Right lobe of liver (tissue), 6 donors: ENCODE results near the gene RGS6. TPM values are rescaled to one million over a fixed set of nuclear protein-coding genes. Genes with fewer than 3 reads are reported as not detected.

Experiments
- ATAC-seq, 4 donors: fragments of 200-7000 bp; cut with Tn5 transposase; one replicate each; pipeline ENCODE4 v1.9.1; 2020; ENCODE audit warnings: mild to moderate bottlenecking in 4 of 4, moderate library complexity in 4 of 4
- DNase-seq, 3 donors: peaks; one replicate each; pipeline ENCODE4 v3.0.0-alpha.2; 2020
- H3K27ac ChIP-seq, 3 donors: fragments of 200-600 bp; one replicate each; pipeline ENCODE4 v1.8.0; 2022
- H3K27me3 ChIP-seq, 2 donors: fragments of 200-600 bp; one replicate each; pipeline ENCODE4 v1.8.0; 2022
- H3K36me3 ChIP-seq, 4 donors: fragments of 200-600 bp; sonication (generic) in 1 of 4; one replicate each; pipeline versions ENCODE4 v1.5.1 to v1.8.0; 2017 to 2022; ENCODE audit warnings: control low read depth in 1 of 4
- H3K4me1 ChIP-seq, 4 donors: fragments of 200-600 bp; sonication (generic) in 1 of 4; one replicate each; pipeline versions ENCODE4 v1.5.1 to v1.8.0; 2017 to 2022; ENCODE audit warnings: control low read depth in 1 of 4
- H3K4me3 ChIP-seq, 3 donors: fragments of 200-600 bp; one replicate each; pipeline ENCODE4 v1.8.0; 2022
- H3K9me3 ChIP-seq, 4 donors: fragments of 200-600 bp; sonication (generic) in 1 of 4; one replicate each; pipeline versions ENCODE4 v1.5.1 to v1.8.0; 2017 to 2022; ENCODE audit warnings: control low read depth in 1 of 4
- CTCF ChIP-seq, 4 donors: fragments of 200-600 bp in 3 of 4; fragments of 450-650 bp in 1 of 4; IDR thresholded peaks; one replicate each; pipeline versions ENCODE4 v1.5.1 to v1.8.0; 2016 to 2022; ENCODE audit warnings: antibody characterized with exemption in 4 of 4, mild to moderate bottlenecking in 2 of 4
- POLR2A ChIP-seq: fragments of 450-650 bp; IDR thresholded peaks from one replicate; pipeline ENCODE4 v1.6.1; 2017; ENCODE audit warnings: antibody characterized with exemption, mild to moderate bottlenecking
- WGBS: methylation state at CpG from one replicate; pipeline ENCODE4 v1.1.6; 2018; ENCODE audit warnings: low coverage, low lambda C conversion rate; ENCODE audit not compliant: insufficient coverage; ENCODE audit errors: missing lambda C conversion rate; 5-methylcytosine and 5-hydroxymethylcytosine counted together
- intact Hi-C, 2 donors: fragments of 100-400 bp; cut with DNase I; formaldehyde crosslinking; loops; one replicate each; pipeline versions ENCODE4 v1.11.2 to v1.14.1; 2022
- total RNA-seq, 6 experiments: library from RNA; depleted of rRNA in 2 of 6; stranded (reverse); fragments of >200 nt in 2 of 6; fragmentation: NEBNext Ultra II Directional in 3 of 6; extraction: Animal tissue kit (Norgen Biotek cat#: 25700) in 3 of 6; gene quantifications; one replicate each; pipeline versions ENCODE4 v1.1.0 to v1.2.4, GENCODE V29; 2016 to 2023
- donor health status: DM: no; HTN: yes; CAD: no.
- donor health status: DM: no; HTN: no; CAD: no.
- donor health status: DM: no; HTN: no; CAD: no.
- donor health status: DM: no; HTN: yes; CAD: no.
- donor health status: DM: no; HTN: yes; CAD: no.

Gene RGS6
- total RNA-seq, 6 experiments from 2014 or later = 0.07 TPM; not detected in 5

GRCh38 chr14:72045271-72045670 lies 113.0 kb downstream of the RGS6 start:
- no peaks in the 10 kb centered on the region for H3K9me3 ChIP-seq
- H3K27ac ChIP-seq = no peak overlapping the region
- ATAC-seq = no peak
- TF ChIP-seq CTCF (IDR thresholded peaks at IDR 0.05) (no peak), POLR2A (no peak)
- 50% methylated on average over 2 of the region's 2 CpGs for WGBS
- H3K27me3 ChIP-seq = no peaks in the 10 kb centered on the region
- intact Hi-C loops = no loop called here
- DNase-seq = no peak
- H3K4me1 ChIP-seq = no peaks in the 10 kb centered on the region
- no peak overlapping the region for H3K4me3 ChIP-seq
- H3K36me3 ChIP-seq = no peaks in the 10 kb centered on the region

- intact Hi-C loops = no loop called here
- no peaks in the 10 kb centered on the region for H3K9me3 ChIP-seq
- no peak overlapping the region for H3K27ac ChIP-seq
- WGBS = 51% methylated on average over 7 of the region's 7 CpGs
- H3K27me3 ChIP-seq = no peaks in the 10 kb centered on the region
- H3K4me1 ChIP-seq = no peaks in the 10 kb centered on the region
- H3K4me3 ChIP-seq = no peak overlapping the region
- TF ChIP-seq CTCF (IDR thresholded peaks at IDR 0.05) = no peak
- TF ChIP-seq POLR2A = no peak
- no peaks in the 10 kb centered on the region for H3K36me3 ChIP-seq
- no peak for ATAC-seq
- DNase-seq = no peak
These were observed 113.7 kb downstream of the RGS6 start for GRCh38 chr14:72045885-72046284.

GRCh38 chr14:72049462-72049861 lies 117.2 kb downstream of the RGS6 start:
- no peak overlapping the region for H3K4me3 ChIP-seq
- no peak for DNase-seq
- intact Hi-C loops = no loop called here
- no peak overlapping the region for H3K27ac ChIP-seq
- TF ChIP-seq CTCF (IDR thresholded peaks at IDR 0.05) = no peak
- no peak for TF ChIP-seq POLR2A
- ATAC-seq = no peak
- no peaks in the 10 kb centered on the region for H3K9me3 ChIP-seq
- no peaks in the 10 kb centered on the region for H3K36me3 ChIP-seq
- 20% methylated on average over 1 of the region's 1 CpG for WGBS
- H3K27me3 ChIP-seq = no peaks in the 10 kb centered on the region
- no peaks in the 10 kb centered on the region for H3K4me1 ChIP-seq

DNA sequence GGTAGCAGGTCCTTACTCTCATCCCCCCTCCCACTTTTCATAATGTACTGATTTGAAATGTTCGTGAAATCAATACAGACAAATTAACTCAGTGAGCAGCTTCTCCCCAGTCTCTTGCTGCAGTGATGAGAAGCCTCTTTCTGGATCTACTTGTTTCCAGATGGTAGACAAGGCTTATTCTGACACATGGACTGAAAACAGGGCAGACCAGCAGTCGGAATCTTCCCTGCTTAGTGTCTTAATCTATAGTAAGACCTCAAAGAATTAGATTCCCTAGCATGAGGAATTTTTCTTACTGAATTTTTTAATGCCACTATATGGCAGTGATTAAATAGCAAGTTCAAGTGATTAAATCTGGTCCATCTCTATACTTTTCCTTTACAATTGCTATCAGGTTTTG lies 120.1 kb downstream of the RGS6 start:
- TF ChIP-seq CTCF (IDR thresholded peaks at IDR 0.05) (no peak), POLR2A (no peak)

GRCh38 chr14:72053651-72054050 lies 121.4 kb downstream of the RGS6 start:
- no peaks in the 10 kb centered on the region for H3K9me3 ChIP-seq
- no peaks in the 10 kb centered on the region for H3K27me3 ChIP-seq
- WGBS = 51% methylated on average over 3 of the region's 3 CpGs
- DNase-seq (no peak), ATAC-seq (no peak)
- no peak overlapping the region for H3K4me3 ChIP-seq
- intact Hi-C loops = no loop called here
- H3K36me3 ChIP-seq = no peaks in the 10 kb centered on the region
- H3K4me1 ChIP-seq = no peaks in the 10 kb centered on the region
- no peak overlapping the region for H3K27ac ChIP-seq
- no peak for TF ChIP-seq POLR2A

More for the DNA sequence above, 120.1 kb downstream of the RGS6 start:
- ATAC-seq (no peak), DNase-seq (no peak)
- no peak overlapping the region for H3K27ac ChIP-seq
- no peaks in the 10 kb centered on the region for H3K9me3 ChIP-seq
- H3K27me3 ChIP-seq = no peaks in the 10 kb centered on the region
- intact Hi-C loops = no loop called here
- H3K4me1 ChIP-seq = no peaks in the 10 kb centered on the region
- no peak overlapping the region for H3K4me3 ChIP-seq
- no peaks in the 10 kb centered on the region for H3K36me3 ChIP-seq
- 41% methylated on average over 2 of the region's 2 CpGs for WGBS
